Heart right ventricle (tissue), 16 donors: ENCODE measurements around the gene NTSR1. TPM values are rescaled to one million over a fixed set of nuclear protein-coding genes. Genes with fewer than 3 reads are reported as not detected.
A peak's percentile ranks its signal among the peaks of the same experiment; 100 is the strongest.

Experiments
- ATAC-seq, 8 donors: fragments of 200-7000 bp; cut with Tn5 transposase; one replicate each; pipeline ENCODE4 v1.9.1; 2020; ENCODE audit warnings: mild to moderate bottlenecking in 8 of 8, moderate library complexity in 8 of 8, moderate number of reproducible peaks in 1 of 8
- DNase-seq, 2 donors: peaks; one replicate each; pipeline ENCODE4 v3.0.0-alpha.2; 2020
- H3K27ac ChIP-seq, 10 donors: fragments of 200-600 bp; sonication (generic) in 2 of 10; one replicate each; pipeline versions ENCODE4 v1.5.0 to v1.8.0; 2020 to 2022; ENCODE audit warnings: mild to moderate bottlenecking in 3 of 10
- H3K27me3 ChIP-seq, 7 donors: fragments of 200-600 bp; one replicate each; pipeline ENCODE4 v1.8.0; 2021 to 2022; ENCODE audit warnings: mild to moderate bottlenecking in 2 of 7
- H3K36me3 ChIP-seq, 9 donors: fragments of 200-600 bp; sonication (generic) in 1 of 9; one replicate each; pipeline versions ENCODE4 v1.5.0 to v1.8.0; 2020 to 2022; ENCODE audit warnings: mild to moderate bottlenecking in 2 of 9
- H3K4me1 ChIP-seq, 9 donors: fragments of 200-600 bp; sonication (generic) in 1 of 9; one replicate each; pipeline versions ENCODE4 v1.5.0 to v1.8.0; 2020 to 2022; ENCODE audit warnings: mild to moderate bottlenecking in 4 of 9
- H3K4me3 ChIP-seq, 10 donors: fragments of 200-600 bp; sonication (generic) in 2 of 10; one replicate each; pipeline versions ENCODE4 v1.5.0 to v1.8.0; 2020 to 2022; ENCODE audit warnings: mild to moderate bottlenecking in 7 of 10, moderate library complexity in 2 of 10
- H3K9me3 ChIP-seq, 11 donors: fragments of 200-600 bp in 10 of 11; sonication (generic) in 2 of 11; one replicate each; pipeline versions ENCODE4 v1.5.0 to v1.8.0; 2013 to 2022; ENCODE audit warnings: mild to moderate bottlenecking in 2 of 11, control low read depth in 1 of 11, moderate library complexity in 1 of 11
- CTCF ChIP-seq, 9 donors: fragments of 200-600 bp; sonication (generic) in 2 of 9; IDR thresholded peaks; one replicate each; pipeline versions ENCODE4 v1.5.0 to v1.8.0; 2021 to 2022; ENCODE audit warnings: antibody characterized with exemption in 9 of 9, mild to moderate bottlenecking in 5 of 9, moderate library complexity in 1 of 9
- WGBS, 2 donors: extraction: QIAGEN DNeasy Blood & Tissue Kit; methylation state at CpG; one replicate each; pipeline ENCODE4 v1.1.7; 2013; ENCODE audit warnings: inconsistent platforms in 1 of 2; 5-methylcytosine and 5-hydroxymethylcytosine counted together
- intact Hi-C, 10 donors: fragments of 100-400 bp; cut with DNase I; formaldehyde crosslinking; loops; one replicate each; pipeline versions ENCODE4 v1.11.1 to v1.14.2; 2022
- polyA plus RNA-seq, 2 donors: library from polyadenylated mRNA; stranded (reverse); fragments of 200-250 nt; gene quantifications; one replicate each; pipeline ENCODE4 v1.2.3, GENCODE V29; 2013
- total RNA-seq, 10 donors: library from RNA; stranded (reverse); fragmentation: NEBNext Ultra II Directional in 3 of 10; extraction: Animal tissue kit (Norgen Biotek cat#: 25700) in 3 of 10; gene quantifications; one replicate each; pipeline versions ENCODE4 v1.2.1 to v1.2.4, GENCODE V29; 2021 to 2023
- donor health status: Arrhythmogenic right ventricular cardiomyopathy.
- donor health status: ischemic (EF 13 %, LVEDD 7.1; RV severe dilation, severe dysfunction).
- donor health status: healthy with polysubstance abuse.
- donor health status: DM: no; HTN: yes; CAD: no.
- donor health status: DM: no; HTN: no; CAD: no.
- donor health status: ischemic (EF 25% LVEDD 6.9; RV normal size, moderate dysfunction).
- donor health status: ischemic (EF 25% LVEDD 5.7; RV mildly dilated, moderate dysfunction).
- donor health status: healthy.
- donor health status: DM: yes; HTN: yes; CAD: no.
- donor health status: Ischemic cardiomyopathy.
- donor health status: ischemic (EF 35%, LVEDD 5.7; RV mildly dilated, moderate dysfunction).
- donor health status: nonischemic (EF 11% LVEDD 7.7; RV severe dilation, severe dysfunction).
- donor health status: DM: yes; HTN: yes; CAD: no.
- donor health status: PGD.
- donor health status: ischemic (EF 29% LVEDD 5.4; RV normal size, mild dysfunction).
- donor health status: nonischemic (EF 23%, LVEDD 6.1; RV moderate dilation, normal function).

NTSR1 gene
- total and polyA plus RNA-seq, 12 donors, result 0.08 TPM; not detected in 10

GRCh38 chr20:62770916-62771315 lies 62.3 kb downstream of the NTSR1 start:
- Histone ChIP-seq H3K4me1 (peaks cover 0 to 26% (median 3%) of the 10 kb centered on the region in 9 donors), H3K9me3 (no peaks in the 10 kb centered on the region), H3K27ac (no peak overlapping the region), H3K36me3 (no peaks in the 10 kb centered on the region), H3K27me3 (peaks cover 0 to 35% (median 17%) of the 10 kb centered on the region in 7 donors), H3K4me3 (no peak overlapping the region)
- WGBS, 2 donors, result 91 to 92% methylated on average over 14 of the region's 14 CpGs
- TF ChIP-seq CTCF (IDR thresholded peaks at IDR 0.05), result no peak
- intact Hi-C loops, result no loop called here
- ATAC-seq (no peak), DNase-seq (peak in 1 of 2 donors; percentile 3)

- peaks cover 0 to 29% (median 10%) of the 10 kb centered on the region in 7 donors for H3K27me3 ChIP-seq
- ATAC-seq (no peak), DNase-seq (peak in 1 of 2 donors; percentile 2)
- H3K9me3 ChIP-seq, result no peaks in the 10 kb centered on the region
- intact Hi-C loops, result no loop called here
- no peak overlapping the region for H3K4me3 ChIP-seq
- H3K36me3 ChIP-seq, result no peaks in the 10 kb centered on the region
- no peak overlapping the region for H3K27ac ChIP-seq
- TF ChIP-seq CTCF (IDR thresholded peaks at IDR 0.05), result no peak
- peaks cover 0 to 32% (median 3%) of the 10 kb centered on the region in 9 donors for H3K4me1 ChIP-seq
- WGBS, 2 donors, result 82 to 83% methylated on average over 25 of the region's 25 CpGs
Measured at GRCh38 chr20:62771396-62772102, 62.9 kb downstream of the NTSR1 start.

- intact Hi-C loops, result no loop called here
- no peaks in the 10 kb centered on the region for H3K36me3 ChIP-seq
- TF ChIP-seq CTCF (IDR thresholded peaks at IDR 0.05), result no peak
- H3K27me3 ChIP-seq, result peaks cover 0 to 23% (median 4%) of the 10 kb centered on the region in 7 donors
- peaks cover 0 to 34% (median 4%) of the 10 kb centered on the region in 9 donors for H3K4me1 ChIP-seq
- H3K27ac ChIP-seq, result no peak overlapping the region
- DNase-seq (no peak), ATAC-seq (no peak)
- no peaks in the 10 kb centered on the region for H3K9me3 ChIP-seq
- 92 to 93% methylated on average over 23 of the region's 23 CpGs for WGBS, 2 donors
- no peak overlapping the region for H3K4me3 ChIP-seq
Measured at GRCh38 chr20:62772103-62772611, 63.5 kb downstream of the NTSR1 start.

GRCh38 chr20:62772619-62772989 lies 64.0 kb downstream of the NTSR1 start:
- DNase-seq (no peak), ATAC-seq (no peak)
- no peak overlapping the region for H3K27ac ChIP-seq
- peaks cover 0 to 24% (median 4%) of the 10 kb centered on the region in 7 donors for H3K27me3 ChIP-seq
- no peak for TF ChIP-seq CTCF (IDR thresholded peaks at IDR 0.05)
- no peaks in the 10 kb centered on the region for H3K9me3 ChIP-seq
- no peak overlapping the region for H3K4me3 ChIP-seq
- no peaks in the 10 kb centered on the region for H3K36me3 ChIP-seq
- H3K4me1 ChIP-seq, result peaks cover 0 to 34% (median 4%) of the 10 kb centered on the region in 9 donors
- intact Hi-C loops, result no loop called here
- 76 to 80% methylated on average over 11 of the region's 11 CpGs for WGBS, 2 donors
